Stimulated activated naive CD8-positive, alpha-beta T cell treated with anti-CD3 and anti-CD28 coated beads, Interleukin-15, Interleukin-2, amounts not matched to agents 100 U/mL and 50 U/mL, for 24 hours (primary cell): ENCODE results near the gene COASY.

ENCODE experiments used
- ATAC-seq: fragments of 150-1000 bp; cut with Tn5 transposase; one replicate; pipeline ENCODE4 v1.10.0; 2021
- DNase-seq: peaks from one replicate; pipeline ENCODE4 v3.0.0; 2021

Gene COASY

GRCh38 chr17:42561897-42562387, at the start of gene COASY:
COASY (plus strand) TSS chr17:42562148; CDS start chr17:42562623, 475 bp downstream.
- ATAC-seq = peak; percentile 67
- peak; percentile 95 for DNase-seq

DNA sequence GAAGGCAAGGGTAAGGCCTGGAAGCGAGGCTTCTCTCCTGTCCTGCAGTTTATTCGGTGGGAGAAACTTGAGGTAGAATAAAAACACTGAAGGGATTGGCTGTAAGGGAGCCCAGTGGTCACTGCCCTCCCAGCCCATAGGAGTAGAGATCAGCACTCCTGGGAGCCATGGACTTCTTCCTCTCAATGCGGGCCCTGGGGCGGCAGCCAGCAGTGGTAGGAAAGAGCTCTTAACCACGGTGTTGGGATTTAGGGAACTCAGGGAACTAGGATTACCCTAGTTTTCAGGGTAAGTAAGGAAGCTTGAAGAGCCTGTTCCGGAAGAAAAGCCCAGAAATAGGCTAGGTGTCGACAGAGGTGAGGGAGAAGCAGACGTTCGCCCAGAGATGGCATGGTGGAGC, 49.7 kb upstream of the COASY start:
- DNase-seq = no peak
- no peak for ATAC-seq

GRCh38 chr17:42512733-42513251, 49.2 kb upstream of the COASY start:
- no peak for DNase-seq
- ATAC-seq = no peak

GRCh38 chr17:42513686-42514085, 48.3 kb upstream of the COASY start:
- ATAC-seq (no peak), DNase-seq (no peak)

DNA sequence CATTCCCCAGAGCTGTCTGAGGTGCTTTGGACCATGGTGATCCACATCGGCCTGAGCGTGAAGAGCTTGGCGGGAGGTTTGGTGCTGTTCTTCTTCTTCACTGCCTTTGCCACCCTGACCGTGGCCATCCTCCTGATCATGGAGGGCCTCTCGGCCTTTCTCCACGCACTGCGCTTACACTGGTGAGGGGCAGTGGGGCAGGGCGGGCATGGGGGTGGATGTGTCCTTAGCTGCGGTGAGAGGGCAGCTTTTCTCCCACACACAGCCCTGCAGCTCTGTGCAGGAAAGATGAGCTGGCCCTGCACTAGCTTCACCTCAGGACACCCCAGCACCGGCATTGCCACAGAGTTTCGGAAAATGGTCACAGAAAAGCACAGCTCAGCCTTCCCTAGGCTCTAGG, 47.7 kb upstream of the COASY start:
- DNase-seq (no peak), ATAC-seq (no peak)

- ATAC-seq = no peak
- no peak for DNase-seq
Measured at GRCh38 chr17:42514867-42515266, 47.1 kb upstream of the COASY start.

GRCh38 chr17:42517516-42517915, 44.4 kb upstream of the COASY start:
- DNase-seq (peak; percentile 87), ATAC-seq (peak; percentile 84)

DNA sequence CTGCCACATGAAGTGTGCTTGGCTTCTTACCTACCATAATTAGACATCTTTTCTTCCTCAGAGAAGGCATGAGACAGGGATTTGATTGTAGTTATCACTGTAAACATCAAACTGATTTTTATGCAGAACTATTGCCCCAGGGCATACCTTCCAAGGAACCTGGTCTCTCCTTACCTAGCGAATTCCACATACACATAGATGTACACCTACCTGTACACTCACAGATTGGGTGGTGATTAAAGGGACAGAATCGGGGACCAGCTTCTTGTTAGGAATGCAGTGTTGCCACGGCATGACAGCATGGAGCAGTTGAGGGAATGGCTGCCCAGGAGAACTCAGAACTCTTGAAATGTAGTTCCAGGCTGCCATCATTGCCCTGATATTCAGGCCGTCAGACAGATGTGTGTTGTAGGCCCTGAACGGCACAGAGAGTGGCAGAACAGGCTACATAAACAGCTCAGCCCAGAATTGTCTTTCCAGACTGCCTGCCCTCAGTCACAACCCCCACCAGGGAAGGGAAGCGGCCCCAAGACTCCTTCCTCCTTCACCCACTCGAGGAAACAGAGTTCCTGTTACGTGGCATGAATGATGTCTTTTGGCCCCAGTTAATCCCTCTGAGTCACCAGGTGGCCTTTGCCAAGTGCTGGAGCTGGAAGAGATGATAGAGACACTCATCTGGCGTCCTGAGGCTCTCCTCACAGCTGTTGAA, 43.7 kb upstream of the COASY start:
- ATAC-seq (no peak), DNase-seq (no peak)

- no peak for ATAC-seq
- no peak for DNase-seq
Measured at GRCh38 chr17:42518755-42519545, 43.0 kb upstream of the COASY start.

GRCh38 chr17:42519546-42520491, 42.1 kb upstream of the COASY start:
- ATAC-seq (no peak), DNase-seq (no peak)

DNA sequence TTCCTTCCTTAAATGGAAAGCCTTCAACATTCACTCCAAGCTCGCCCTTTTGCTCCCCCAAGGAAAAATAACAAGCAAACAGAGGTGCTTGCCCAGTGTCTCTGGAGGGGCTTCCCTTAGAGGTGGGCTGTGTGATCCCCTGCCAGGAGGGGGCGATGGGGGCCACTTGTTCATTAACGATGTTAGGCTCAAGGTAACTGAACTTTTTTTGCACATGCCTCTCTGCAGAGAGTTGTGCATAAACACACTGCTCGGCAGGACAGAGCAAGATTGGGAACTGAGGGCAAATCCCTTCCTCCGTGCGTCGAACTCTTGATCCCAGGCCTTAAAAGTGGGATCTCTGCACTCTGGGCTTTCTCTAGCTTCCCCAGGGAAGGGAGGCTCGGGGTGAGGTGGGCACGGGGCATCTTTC, 41.4 kb upstream of the COASY start:
- ATAC-seq (no peak), DNase-seq (peak; percentile 50)

DNA sequence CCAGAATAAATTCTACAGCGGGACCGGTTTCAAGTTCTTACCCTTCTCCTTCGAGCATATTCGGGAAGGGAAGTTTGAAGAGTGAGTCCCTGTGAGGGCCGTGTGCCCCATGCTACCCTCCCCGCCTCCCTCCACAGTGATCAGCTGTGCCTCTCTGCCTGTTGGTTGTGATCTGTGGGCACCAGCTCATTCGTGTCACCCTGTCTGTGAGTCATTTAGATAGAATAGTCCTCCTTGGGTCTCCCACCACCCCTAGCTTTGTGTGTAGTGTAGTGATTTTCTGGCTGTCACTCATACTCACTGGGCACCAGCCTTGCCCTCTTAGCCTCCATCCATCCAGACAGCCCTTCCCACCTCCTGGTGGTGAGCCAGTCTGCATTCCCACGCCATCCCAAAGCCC, 40.9 kb upstream of the COASY start:
- DNase-seq (no peak), ATAC-seq (peak; percentile 35)

DNA sequence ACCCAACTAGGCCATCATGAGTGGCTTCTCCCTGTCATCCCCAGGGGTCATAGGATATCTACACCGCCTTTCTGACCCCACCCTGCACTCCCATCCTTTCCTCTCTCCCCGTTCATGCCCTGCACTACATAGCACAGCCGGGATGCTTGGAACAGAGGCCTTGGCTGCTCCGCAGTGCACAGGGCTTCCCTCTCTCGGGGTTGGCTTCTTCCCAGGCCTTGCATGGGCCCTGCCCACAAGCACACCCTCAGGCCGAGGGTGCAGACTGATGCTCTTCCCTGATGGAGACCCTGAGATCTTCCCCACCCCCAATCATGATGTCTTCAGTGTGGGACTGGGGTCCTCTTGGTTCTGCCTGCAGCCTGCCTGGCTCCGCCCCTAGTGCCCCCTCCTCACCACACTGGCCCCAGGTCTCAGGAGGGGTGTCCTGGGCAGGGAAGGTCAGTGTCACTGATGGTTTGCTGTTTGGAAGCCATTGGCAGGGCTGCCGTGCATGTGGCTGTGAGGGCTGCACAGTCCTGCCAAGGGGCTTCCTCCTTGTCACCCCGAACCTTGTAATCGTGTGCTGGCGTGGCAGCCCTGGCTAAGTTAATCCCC, 40.2 kb upstream of the COASY start:
- DNase-seq = no peak
- no peak for ATAC-seq

DNA sequence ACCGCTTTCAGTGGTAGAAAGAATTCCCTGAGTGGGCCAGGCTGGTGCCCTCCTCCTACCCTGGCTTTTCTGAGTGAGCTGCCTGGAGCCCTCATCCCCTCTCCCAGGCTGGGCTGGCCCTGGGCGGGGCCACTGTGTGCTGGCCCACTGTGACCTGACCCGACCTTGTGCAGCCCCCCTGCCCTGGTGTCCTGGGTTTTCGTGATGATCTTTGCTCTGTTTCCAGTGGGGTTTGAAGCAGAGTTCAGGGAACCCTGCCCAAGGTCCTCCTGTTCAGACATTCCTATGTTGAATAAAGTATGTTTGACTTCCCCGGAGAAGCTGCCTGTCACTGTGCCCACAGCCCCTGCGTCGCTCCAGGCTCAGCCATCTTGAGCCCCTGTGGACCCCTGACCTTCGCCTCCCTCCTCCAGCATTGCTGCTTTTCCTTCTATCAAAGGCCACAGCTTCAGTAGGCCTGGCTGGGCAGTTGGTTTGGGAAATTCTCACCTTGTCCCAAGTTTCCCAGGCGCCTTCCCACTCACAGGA, 39.6 kb upstream of the COASY start:
- DNase-seq (no peak), ATAC-seq (no peak)

DNA sequence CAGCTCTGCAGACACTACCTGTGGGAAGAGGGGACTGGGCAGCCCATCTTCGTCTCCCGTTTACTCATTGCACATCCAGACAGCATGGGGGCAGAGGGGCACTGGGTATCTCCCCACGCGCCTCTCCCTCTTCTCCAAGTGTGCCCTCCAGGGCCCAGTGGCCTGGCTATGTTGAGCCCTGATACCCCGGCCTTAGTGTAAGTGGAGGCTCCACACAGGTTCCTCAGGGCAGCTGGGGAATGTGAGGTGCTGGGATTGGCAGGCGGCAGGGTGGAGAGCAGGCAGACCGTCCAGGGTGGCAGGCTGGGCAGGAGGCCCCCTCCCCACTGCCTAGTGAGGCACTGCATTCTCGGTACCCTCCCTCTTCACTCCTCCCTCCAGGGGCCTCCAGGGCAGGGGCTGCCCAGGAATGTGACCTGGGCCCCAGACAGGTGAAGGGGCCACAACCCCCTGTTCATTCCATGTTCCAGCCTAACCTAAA, 39.1 kb upstream of the COASY start:
- no peak for DNase-seq
- ATAC-seq = no peak

DNA sequence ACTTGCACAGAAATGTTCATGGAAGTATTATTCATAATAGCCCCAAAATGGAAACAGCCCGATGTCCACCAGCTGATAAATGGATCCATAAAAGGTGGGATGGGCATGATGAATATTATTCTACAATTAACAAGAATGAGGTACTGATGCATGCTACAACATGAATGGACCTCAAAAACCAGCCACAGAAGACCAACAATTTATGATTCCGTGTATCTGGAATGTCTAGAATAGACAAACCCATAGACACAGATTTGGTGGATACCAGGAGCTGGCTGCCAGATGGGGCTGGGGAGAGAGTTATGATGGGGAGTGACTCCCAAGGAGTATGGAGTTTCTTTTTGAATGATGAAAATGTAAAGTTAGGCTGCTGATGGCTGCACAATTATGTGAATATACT, 36.7 kb upstream of the COASY start:
- DNase-seq (no peak), ATAC-seq (no peak)

GRCh38 chr17:42526031-42526444, 35.9 kb upstream of the COASY start:
- no peak for ATAC-seq
- no peak for DNase-seq

GRCh38 chr17:42527932-42528331, 34.0 kb upstream of the COASY start:
- DNase-seq = no peak
- no peak for ATAC-seq

- ATAC-seq = no peak
- no peak for DNase-seq
Measured at GRCh38 chr17:42529061-42529460, 32.9 kb upstream of the COASY start.

DNA sequence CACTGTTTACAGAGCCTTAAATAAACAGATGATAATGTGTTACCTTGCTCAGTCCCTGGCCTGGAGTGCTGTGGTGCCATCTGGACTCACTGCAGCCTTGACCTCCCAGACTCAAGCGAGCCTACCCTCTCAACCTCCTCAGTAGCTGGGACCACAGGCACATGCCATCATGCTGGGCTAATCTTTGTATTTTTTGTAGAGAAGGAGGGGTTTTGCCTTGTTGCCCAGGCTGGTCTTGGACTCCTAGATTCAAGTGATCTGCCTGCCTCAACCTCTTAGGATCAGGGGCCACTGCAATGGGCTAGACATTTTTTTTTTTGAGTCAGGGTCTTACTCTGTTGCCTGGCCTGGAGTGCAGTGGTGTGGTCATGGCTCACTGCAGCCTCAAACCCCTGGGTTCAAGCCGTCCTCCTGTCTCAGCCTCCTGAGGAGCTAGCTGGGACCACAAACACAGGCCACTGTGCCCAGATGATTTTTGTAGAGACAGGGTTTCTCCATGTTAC, 30.9 kb upstream of the COASY start:
- DNase-seq (no peak), ATAC-seq (no peak)
